NCI-H2171 (cell line): ENCODE results near the gene VEGFA.
A peak's percentile ranks its signal among the peaks of the same experiment; 100 is the strongest.

Source experiments
- DNase-seq: peaks from one replicate; lab custom pipeline; 2025; lab: John Stamatoyannopoulos, UW

The VEGFA gene

GRCh38 chr6:43823879-43824702 lies 54.1 kb downstream of the VEGFA start:
- DNase-seq, result no peak

GRCh38 chr6:43824703-43825064 lies 54.7 kb downstream of the VEGFA start:
- no peak for DNase-seq

- no peak for DNase-seq
Measured at GRCh38 chr6:43825187-43826115, 55.4 kb downstream of the VEGFA start.

- no peak for DNase-seq
Measured at GRCh38 chr6:43826730-43827129, 56.7 kb downstream of the VEGFA start.

GRCh38 chr6:43827898-43828297 lies 57.9 kb downstream of the VEGFA start:
- no peak for DNase-seq

- DNase-seq, result no peak
Measured at GRCh38 chr6:43828711-43829110, 58.7 kb downstream of the VEGFA start.

- DNase-seq, result no peak
Measured at GRCh38 chr6:43829470-43829869, 59.5 kb downstream of the VEGFA start.

- peak; percentile 30 for DNase-seq
Measured at GRCh38 chr6:43830775-43831174, 60.8 kb downstream of the VEGFA start.

GRCh38 chr6:43831191-43831590 lies 61.2 kb downstream of the VEGFA start:
- no peak for DNase-seq

- DNase-seq, result peak; percentile 85
Measured at GRCh38 chr6:43833223-43833995, 63.4 kb downstream of the VEGFA start.

GRCh38 chr6:43833996-43834390 lies 64.0 kb downstream of the VEGFA start:
- no peak for DNase-seq

GRCh38 chr6:43834528-43835155 lies 64.6 kb downstream of the VEGFA start:
- no peak for DNase-seq

GRCh38 chr6:43835872-43836419 lies 65.9 kb downstream of the VEGFA start:
- DNase-seq, result no peak
